Frontal cortex (tissue), 4 donors: Measurements from ENCODE around the gene TOP3B. TPM values are rescaled to one million over a fixed set of nuclear protein-coding genes. Genes with fewer than 3 reads are reported as not detected.
"Not testable (repeated sequence)": the region's sequence is repeated elsewhere in the genome, so short reads cannot be mapped to it uniquely, and the experiment has no call there.

ENCODE experiments used
- DNase-seq, 2 donors: peaks; one replicate each; pipeline ENCODE4 v3.0.0; 2012; ENCODE audit warnings: low spot score in 2 of 2
- FAIRE-seq: peaks from 2 replicates; lab custom pipeline; 2012; peaks lifted over from hg19 to GRCh38; lab: Jason Lieb, UNC
- total RNA-seq: library from RNA; depleted of rRNA; stranded (reverse); fragments of >200 nt; gene quantifications from one replicate; pipeline ENCODE4 v1.2.3, GENCODE V29; 2014
- donor health status: control.
- donor health status: control.
- donor health status: control.

Gene TOP3B
- total RNA-seq, 1 donor from 2014 or later = 15.1 TPM

DNA sequence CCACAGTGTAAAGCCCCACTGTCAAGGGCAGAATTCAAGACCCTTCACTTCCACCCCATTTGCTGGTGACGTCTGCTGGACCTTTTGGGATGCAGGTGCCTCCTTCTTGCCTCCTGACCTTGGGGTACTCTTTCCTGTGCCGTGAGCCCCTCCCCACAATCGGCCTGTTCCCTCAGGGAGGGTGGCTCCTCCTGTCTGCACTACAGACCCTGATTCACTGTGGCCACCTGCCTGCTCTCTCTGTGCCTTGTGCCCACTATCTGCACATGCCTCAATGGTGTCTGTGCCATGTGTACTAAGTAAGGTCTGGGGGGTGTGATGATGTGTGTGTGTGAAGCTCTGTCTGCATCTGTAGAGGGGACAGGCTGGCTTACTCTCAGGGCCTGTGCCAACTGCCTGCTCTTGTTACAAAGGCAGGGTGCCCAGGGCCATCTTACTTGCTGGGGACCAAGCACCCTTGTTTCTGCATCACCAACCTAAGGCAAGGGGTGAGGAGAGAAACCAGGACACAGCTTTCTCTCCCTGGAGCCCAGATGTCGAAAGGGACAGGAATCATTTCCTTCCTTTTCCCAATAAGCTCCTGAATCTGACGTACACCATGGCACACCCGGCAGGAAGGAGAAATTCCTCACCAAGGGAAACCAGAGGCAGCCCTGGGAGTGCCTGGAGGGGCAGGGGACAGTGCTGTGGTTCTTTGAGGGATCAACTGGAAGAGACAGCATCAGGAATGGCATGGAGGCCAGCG is 33.6 kb downstream of the TOP3B start:
- DNase-seq (no peak), FAIRE-seq (no peak)

DNA sequence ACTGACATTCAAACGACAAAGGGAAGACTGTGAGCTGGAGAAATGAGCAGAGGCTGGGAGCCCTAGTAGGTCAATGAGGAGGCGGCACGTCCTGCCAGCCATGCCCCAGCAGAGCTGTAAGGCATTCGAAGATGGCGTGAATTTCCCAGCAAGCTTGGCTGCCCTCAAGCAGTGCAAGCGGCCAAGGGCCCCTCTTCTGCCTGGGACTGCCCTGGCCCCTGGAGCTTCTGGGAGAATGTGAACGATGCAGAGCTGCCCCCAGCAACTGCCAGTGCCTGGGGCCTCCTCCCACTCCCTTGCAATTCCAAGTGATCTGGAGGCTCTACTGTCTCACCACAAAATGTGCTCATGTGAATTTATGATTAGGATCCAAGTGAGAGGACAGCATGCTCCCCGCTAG is 34.2 kb downstream of the TOP3B start:
- DNase-seq = no peak

DNA sequence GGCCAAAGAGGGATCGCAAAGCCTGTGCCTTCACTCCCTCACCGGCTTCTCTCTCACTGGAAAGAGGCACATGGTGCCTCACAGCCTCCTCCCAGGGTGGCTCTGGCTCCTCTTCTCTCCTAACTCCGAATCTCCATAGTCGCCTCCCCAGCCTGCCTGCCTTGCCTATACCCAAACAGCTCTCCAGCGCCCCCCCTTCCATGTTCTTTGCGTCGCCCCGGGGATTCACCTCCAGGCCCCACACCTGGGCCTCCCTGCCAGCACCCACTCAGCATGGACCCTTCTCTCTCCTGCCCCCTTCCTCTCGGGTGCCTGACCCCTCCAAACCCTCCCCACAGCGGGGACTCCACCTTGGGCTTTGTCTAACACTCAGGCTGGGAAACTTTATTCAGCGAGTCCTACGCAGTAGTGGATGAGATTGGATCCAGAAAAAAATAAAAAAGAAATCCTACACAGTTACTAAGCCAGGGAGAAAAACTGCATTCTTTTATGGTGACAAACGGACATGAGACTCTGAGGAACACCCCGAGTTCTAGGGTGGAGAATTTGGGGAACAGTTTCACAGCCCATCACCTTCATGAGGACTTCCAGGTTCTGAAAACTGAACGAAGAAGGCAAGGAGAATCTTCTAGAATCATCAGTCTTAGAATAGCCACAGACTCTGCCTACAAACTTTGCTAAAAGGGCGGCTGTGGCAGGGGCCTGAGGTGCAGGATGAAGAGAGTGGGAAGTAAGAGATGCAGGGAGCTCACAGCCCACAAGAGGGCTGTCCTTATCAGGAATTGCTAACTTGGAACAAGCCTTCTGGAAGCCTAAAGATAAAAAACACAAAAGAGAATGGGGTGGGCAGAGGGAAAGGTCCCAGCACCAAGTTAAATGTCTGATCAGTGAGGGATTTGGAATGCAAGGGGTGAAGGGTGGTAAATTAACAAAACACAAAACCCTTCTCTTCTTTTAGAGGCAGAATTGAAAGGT is 35.3 kb downstream of the TOP3B start:
- no peak for FAIRE-seq
- DNase-seq = no peak

More for the DNA sequence above, 34.2 kb downstream of the TOP3B start:
- FAIRE-seq = no peak

DNA sequence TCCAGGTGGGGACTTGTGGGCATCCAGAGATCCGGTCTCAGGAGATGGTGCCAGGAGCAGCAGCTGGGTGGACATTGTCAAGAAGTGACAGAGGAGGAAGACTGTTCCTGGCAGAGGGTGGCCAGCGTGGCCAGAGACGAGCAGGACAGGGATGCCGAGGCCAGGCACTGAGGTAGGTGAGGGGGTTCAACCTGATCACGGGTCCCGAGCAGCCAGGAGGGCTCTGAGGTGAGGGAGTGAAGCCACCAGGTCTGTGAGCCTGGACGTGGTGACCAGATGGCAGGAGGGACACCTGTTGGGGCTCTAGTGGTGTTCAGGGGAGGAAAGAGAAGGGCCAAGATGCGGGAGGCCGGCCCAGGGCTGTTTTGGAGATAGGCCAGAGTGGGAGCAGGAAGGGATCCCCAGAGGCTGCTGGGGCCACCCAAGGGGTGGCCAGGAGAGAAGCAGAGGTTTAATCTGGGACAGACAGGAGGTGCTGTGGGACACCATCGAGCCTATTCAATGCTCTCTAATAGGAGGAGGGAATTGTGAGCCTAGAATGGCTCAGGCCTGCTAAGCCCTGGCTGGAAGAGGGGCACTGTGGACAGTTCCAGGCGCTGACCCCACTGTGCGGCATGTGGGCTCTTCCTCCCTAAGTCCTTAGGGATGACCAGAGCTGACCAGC is 36.2 kb downstream of the TOP3B start:
- FAIRE-seq = no peak
- DNase-seq = no peak

DNA sequence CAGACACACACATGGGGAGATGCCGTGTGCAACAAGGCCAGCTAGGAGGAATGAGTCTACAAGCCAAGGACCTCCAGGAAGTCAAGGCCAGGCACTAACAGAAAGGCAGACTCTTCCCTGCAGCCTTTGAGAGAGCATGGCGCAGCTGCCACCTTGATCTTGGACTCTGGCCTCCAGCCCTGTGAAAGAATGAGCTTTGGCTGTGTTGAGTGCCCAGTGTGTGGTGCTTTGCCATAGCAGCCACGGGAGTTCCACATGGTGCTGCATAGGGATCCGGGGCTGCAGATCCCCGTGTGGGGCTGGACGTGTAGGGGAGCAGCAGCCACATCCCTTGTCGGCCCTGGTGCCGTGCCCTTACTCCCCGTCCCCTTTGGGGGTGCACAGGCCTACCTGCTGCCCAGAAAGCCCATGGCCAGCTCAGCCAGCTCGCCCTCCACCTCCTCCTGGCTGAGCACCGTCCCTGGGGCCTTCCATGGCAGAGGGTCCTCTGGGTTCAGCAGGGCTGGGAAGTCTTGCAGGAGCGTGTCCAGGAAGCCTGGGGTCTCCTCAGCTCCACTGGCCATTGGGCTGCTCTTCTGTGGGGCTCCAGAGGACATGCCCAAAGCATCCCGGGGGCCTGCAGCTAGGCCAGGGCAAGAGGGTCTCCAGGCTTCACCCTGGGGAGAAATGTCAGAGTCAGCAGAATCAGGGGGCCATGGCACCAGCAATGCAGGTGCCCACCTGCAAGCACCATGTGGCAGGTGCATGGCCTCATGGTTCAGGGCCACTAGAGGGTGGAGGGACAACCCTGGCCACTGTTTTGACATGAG is 36.9 kb downstream of the TOP3B start:
- FAIRE-seq (no peak), DNase-seq (no peak)

DNA sequence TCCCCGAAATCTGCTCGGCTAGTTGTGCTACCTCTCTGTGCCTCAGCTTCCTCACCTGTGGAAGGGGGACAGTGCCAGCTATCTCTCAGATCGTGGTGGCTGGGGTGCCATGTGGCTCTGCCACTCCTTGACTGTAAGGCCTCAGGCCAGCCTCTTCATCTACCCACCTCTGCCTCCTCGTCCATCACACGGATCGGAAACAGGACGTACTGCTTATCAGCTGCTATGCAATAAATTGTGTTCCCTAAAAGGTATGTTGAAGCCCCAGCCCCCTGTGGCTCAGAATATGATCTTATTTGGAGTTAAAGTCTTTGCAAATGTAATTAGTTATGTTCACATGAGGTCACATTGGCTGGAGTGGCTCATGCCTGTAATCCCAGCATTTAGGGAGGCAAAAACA is 37.7 kb downstream of the TOP3B start:
- no peak for FAIRE-seq
- no peak for DNase-seq

DNA sequence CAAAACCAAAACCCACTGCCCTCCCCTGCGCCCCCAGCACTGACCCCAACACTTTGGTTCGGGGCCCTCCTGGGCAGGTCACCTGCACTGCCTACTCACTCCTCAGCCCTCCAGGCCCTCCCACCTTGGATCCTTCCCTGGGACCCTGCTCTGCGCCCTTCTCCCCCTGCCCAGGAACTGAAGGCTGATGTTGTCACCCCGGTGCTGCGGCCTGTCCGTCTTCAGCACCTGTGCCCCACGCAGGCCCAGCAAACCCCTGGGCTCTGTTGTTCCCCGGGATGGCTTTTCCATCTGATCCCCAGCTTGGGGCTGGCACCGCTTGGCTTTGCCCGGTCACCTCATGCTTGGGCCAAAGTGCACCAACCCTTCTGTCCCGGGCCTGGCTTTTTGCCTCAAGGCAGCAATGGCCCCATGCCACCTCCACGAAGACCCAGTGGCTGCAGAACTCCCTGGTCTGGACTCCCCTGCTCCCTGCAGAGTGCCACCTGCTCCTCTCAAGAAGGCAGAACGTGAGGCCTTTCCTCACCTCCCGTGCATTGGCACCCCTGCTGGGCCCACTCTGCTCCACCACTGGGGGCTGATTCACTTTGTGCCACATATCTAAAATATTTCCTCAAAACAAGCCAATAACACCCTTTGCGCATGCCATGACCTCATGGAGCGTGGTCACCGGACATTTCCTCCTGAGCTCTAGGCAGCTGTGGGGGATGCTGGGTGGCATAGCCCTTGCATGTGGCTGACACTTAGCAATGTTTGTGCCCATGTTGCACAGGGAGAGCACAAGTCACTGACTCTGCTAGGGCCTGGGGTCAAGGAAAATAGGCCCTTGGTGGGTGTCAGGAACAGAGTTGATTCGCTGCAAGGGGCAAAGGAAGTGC is 38.8 kb downstream of the TOP3B start:
- DNase-seq = no peak
- FAIRE-seq = no peak

DNA sequence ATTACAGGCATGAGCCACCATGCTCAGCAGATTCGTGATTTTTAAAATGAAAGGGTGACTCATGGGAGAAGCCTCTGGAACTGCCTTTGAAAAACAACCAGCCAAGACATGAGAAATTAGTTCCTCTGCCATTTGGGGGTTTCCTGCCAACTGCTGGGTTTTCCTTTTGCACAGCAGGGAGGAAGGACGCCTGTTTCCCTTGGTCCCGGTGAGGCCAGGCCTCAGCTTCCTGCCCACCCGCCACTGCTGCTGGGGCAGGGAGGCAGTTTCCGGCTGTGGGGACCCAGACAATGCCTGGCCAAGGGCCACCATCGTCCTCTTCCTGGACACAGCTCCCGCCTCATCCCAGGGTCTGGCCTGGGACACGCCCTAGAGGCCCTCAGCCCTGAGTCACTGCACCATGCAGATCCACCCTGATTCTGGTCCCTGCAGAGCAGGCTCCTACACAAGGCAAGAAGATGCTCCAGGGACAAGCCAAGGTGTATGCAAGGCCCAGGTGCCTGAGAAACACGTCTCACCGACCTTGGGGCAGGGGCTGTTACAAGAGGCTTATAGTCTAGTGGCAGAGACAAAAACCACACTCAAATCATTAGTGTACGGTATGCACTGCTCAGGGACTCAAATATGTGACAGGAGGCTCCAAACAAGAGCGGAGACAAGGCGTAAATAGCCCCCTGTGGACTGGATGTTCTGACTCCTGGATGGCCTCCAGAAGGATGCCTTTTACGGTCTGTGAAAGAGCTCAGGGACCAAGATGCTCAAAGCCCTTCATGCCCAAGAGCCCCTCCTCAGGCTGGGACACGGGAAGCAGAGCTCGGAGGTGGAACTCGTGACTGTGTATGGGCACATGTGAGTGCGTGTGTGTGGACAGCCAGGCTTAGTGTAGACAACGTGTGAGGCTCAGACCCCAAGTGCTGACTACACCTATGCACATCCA is 39.9 kb downstream of the TOP3B start:
- FAIRE-seq (no peak), DNase-seq (peak in 1 of 2 donors; percentile 47)

DNA sequence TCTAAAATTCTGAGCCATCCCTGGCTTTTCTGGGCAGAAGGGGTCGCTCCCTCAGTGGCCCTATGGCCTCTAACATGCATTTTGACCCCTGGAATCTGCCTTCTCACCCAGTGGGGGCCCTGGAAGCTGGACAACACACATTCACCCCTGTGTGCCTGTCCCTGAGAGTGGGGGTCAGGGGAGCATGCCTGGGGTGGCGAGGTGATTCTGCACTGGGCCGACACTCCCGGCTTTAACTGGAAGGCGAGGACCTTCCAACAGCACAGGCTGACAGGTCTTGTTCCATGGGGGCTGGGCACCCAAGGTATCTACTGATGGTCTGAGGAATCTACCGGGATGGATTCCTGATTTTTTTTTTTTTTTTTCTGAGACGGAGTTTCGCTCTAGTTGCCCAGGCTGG is 40.7 kb downstream of the TOP3B start:
- FAIRE-seq (no peak), DNase-seq (no peak)

DNA sequence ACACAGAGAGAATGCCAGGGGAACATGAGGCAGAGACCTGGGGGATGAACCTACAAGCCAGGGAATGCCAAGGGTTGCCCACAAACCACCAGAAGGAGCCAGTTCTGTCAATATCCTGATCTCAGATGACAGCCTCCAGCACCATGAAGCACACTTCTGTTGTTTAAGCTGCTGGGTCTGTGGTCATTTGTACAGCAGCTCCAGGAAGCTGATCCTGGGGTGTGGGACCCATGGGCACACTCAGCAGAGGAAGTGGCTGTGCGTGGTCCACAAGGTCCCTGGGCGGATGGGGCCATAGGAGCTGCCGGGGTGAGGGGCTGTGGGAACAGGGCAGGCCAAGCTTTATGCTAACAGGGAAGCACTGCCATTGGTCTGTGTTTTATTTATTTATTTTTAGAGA is 42.1 kb downstream of the TOP3B start:
- FAIRE-seq = no peak

DNA sequence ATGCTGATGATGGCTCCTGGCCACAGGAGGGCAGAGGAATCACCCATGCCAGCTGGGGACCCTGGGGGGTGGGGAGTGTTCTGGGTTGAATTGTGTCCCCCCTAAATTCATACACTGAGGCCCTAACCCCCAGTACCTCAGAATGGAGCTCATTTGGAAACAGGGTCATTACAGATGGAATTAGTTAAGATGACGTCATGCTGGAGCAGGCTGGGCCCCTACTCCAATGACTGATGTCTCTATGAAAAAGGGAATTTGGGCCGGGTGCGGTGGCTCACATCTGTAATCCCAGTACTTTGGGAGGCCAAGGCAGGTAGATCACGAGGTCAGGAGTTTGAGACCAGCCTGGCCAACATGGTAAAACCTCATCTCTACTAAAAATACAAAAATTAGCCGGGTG is 42.7 kb downstream of the TOP3B start:
- not testable (repeated sequence) for DNase-seq, FAIRE-seq

More for the DNA sequence above, 42.1 kb downstream of the TOP3B start:
- no peak for DNase-seq

DNA sequence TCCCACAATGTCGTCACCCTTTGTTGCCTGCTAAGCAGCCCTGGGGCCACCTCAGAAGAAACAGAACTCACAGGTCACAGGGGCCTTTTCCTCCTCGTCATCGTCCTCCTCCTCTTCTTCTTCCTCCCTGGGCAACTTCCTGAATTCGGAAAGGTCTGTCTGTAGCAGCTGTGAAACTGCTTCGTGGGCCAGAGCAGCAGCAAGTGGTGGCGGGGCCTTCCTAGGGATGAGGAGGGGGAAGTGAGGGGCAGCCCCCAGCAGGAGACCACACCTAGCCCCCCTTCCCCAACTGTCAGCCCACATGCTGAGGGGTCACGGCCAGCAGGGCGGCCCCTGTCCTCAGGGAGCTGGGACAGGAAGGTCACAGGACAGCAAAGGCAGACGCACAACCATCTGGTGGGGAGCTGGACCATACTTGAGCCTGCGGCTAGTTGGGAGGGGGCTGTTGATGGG is 43.1 kb downstream of the TOP3B start:
- FAIRE-seq = no peak
- no peak for DNase-seq

DNA sequence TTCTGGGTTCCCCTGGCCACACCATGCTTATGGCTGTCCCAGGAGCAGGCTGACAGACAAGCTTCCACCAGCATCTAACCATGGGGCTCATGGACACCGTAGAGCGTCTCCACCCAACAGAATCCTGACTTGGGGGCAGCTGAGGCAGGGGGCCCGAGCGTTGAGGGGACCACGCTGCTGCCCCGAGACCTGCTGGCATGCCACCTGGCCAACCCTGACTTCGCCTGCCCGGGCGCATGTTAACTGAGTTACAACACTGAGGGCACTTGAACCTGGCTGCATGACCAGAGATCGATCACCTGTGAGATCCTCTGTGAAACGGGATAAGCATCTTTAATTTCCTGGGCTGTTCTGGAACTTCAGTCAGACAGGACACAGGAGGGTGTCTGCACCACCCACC is 43.7 kb downstream of the TOP3B start:
- DNase-seq = no peak
- no peak for FAIRE-seq

DNA sequence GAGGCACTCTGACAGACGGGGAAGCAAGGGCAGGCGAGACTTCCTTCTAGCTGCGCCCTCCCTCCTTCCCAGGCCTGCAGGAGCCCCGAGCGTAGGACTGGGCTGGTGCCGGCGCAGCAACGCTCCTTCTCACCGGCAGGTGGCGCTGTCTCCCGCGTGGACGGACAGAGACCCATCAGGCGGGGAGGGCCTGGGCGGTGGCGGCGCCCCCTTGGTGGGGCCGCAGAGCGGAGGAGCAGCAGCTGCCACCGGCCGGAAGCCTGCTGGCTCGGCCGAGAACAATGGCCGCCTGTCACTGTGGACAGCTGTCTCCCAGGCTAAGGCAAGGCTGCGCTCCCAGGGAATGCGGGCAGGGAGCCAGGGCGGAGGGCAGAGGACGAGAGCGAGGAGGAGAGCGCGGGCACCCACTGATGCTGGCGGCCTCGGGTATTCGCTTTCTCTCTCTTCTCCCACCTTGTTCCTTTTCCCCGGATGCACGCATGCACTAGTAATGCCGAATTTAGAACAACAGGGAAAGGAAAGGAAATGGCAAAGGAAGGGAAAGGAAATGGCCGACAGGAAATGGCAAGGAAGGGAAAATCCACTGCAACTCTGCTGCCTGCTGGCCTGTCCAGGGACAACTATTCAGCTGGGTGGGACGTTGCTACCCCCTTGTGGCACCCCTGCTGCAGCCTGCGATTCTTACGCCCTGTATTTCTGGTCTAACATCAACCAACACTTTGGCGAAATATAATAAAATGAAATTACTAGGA is 44.3 kb downstream of the TOP3B start:
- no peak for FAIRE-seq
- DNase-seq = peak; percentile 86 to 90

DNA sequence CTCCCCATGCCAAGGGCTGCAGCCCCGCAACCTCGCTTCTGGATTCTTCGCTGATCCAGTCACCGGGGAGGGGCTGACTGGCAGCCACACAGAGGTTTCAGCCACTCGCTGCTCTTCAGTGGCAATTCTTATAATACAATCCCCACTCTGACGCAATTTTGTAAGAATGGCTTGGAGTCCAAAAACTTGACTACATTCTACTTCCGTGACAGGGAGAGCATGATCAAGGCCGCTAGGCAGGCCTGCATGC is 44.8 kb downstream of the TOP3B start:
- DNase-seq (no peak), FAIRE-seq (no peak)

DNA sequence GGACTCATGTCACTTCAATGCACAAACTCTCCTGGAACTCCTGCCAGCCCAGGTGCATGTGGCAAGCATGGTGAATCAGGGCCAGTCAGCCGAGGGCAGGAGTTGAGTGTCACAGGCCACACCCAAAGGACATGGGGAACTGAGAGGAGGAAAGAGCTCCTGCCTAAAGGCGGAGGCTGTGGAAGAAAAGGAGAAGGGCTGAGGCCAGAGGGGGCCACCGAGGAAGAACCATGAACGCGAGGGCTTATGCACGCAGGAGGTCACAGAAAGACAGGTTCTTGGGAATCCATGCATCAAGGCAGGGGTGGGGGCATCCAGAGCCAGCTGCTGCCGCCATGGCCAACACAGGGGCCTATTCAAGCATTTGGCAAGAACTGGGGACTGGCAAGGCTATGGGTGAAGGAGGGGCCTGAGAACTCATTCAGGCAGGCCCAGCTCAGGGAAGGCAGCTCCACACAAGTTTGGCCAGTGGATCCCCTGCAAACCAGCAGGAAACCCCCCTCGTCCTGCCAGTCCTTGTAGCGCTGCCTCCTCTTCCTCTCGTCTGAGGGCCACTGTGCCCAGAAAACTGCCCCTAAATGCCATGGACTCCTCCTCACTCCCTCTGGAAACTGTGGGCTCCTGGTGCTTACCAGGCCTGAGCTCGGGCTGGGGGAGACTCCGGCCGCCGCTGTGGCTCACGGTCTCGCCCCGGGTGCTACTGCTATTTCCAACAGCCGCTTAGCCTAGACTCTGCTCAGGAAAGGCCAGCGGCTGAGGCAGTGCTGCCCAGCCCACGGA is 45.4 kb downstream of the TOP3B start:
- DNase-seq (peak in 1 of 2 donors; percentile 65), FAIRE-seq (no peak)
